ENCODE measurements around the gene LILRB1.

DNA sequence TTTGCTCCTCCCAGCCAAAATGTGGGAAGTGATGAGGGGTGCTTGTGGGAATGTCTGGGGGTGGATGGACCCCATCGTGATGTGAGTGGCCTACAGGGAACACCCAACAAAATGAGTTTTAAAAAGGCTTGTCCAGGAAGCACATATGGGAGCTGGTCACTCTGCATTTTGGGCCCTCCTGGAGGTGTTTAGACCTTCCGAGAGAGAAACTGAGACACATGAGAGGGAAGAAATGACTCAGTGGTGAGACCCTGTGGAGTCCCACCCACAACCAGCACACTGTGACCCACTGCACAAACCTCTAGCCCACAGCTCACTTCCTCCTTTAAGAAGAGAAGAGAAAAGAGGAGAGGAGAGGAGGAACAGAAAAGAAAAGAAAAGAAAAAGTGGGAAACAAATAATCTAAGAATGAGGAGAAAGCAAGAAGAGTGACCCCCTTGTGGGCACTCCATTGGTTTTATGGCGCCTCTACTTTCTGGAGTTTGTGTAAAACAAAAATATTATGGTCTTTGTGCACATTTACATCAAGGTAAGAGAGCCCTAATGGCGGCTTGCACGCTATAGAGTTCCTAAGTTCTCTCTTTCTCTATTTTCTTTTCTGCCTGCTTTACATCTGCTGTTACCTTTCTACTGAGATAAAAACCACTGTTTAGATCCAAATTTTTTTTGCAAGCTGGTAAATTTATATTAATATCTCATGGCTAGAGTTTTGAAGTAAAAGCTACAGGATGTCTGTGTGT lies 13.3 kb upstream of the LILRB1 start:
- no peak for TF ChIP-seq TAF1 (IDR thresholded peaks at IDR 0.05; ENCODE audit: borderline replicate concordance, low read depth, low read length)
- TF ChIP-seq POLR2A (IDR thresholded peaks at IDR 0.05; ENCODE audit: low read depth, low read length) = peak; percentile 75; the same call in 1 of the 2 replicates
